DND-41 (cell line): ENCODE data around the gene S100A2.

ENCODE experiments used
- CTCF ChIP-seq: IDR thresholded peaks from 2 replicates; pipeline ENCODE4 v1.5.1; 2012; ENCODE audit warnings: borderline replicate concordance, low read length, moderate library complexity, mild to moderate bottlenecking; ENCODE audit not compliant: poor library complexity, severe bottlenecking; ENCODE audit errors: extremely low read depth
- EZH2 ChIP-seq: IDR thresholded peaks from 3 replicates; pipeline ENCODE4 v1.6.1; 2012; ENCODE audit warnings: borderline replicate concordance, low read depth, mild to moderate bottlenecking, moderate library complexity, low read length, inconsistent platforms; ENCODE audit not compliant: severe bottlenecking

GRCh38 chr1:153548722-153549688 lies 16.6 kb downstream of the S100A2 start, which contains the start of gene S100A3:
- no peak for TF ChIP-seq CTCF
- TF ChIP-seq EZH2 = no peak
